Keratinocyte (primary cell): ENCODE results near the gene BCAP31. TPM values are rescaled to one million over a fixed set of nuclear protein-coding genes. Genes with fewer than 3 reads are reported as not detected.

Source experiments
- DNase-seq: peaks from one replicate; pipeline ENCODE4 v3.0.0-alpha.2; 2011; ENCODE audit warnings: low read depth, missing footprints, low spot score
- FAIRE-seq: peaks from 2 replicates; lab custom pipeline; 2011; peaks lifted over from hg19 to GRCh38; lab: Jason Lieb, UNC
- H2AFZ ChIP-seq: 2 replicates; pipeline ENCODE4 v1.6.0; 2012; ENCODE audit warnings: low read length, control low read depth, inconsistent platforms; ENCODE audit not compliant: control insufficient read depth
- H3K27ac ChIP-seq: 2 replicates; pipeline ENCODE4 v1.5.1; 2011; ENCODE audit warnings: low read length; ENCODE audit not compliant: control insufficient read depth, insufficient read depth
- H3K27me3 ChIP-seq: 3 replicates; pipeline ENCODE4 v1.6.0; 2011; ENCODE audit warnings: low read length; ENCODE audit not compliant: control insufficient read depth, insufficient read depth; ENCODE audit errors: extremely low read depth
- H3K36me3 ChIP-seq, 2 experiments: 2 replicates in 1 of 2; 3 replicates in 1 of 2; pipeline ENCODE4 v1.5.1; 2011; ENCODE audit warnings: low read length in 2 of 2, mild to moderate bottlenecking in 1 of 2; ENCODE audit not compliant: control insufficient read depth in 2 of 2, insufficient read depth in 2 of 2; ENCODE audit errors: extremely low read depth in 1 of 2
- H3K4me1 ChIP-seq: 3 replicates; pipeline ENCODE4 v1.5.1; 2011; ENCODE audit warnings: low read length; ENCODE audit not compliant: control insufficient read depth, insufficient read depth; ENCODE audit errors: extremely low read depth
- H3K4me2 ChIP-seq: 3 replicates; pipeline ENCODE4 v1.6.0; 2011; ENCODE audit warnings: low read depth, low read length; ENCODE audit not compliant: control insufficient read depth, insufficient read depth; ENCODE audit errors: extremely low read depth
- H3K4me3 ChIP-seq, 3 experiments: fragments of 200-600 bp in 1 of 3; sonication (generic) in 1 of 3; 2 replicates in 2 of 3; 3 replicates in 1 of 3; pipeline ENCODE4 v1.5.1; 2011 to 2016; ENCODE audit warnings: low read length in 3 of 3, mild to moderate bottlenecking in 3 of 3, control low read depth in 2 of 3, inconsistent platforms in 1 of 3, low read depth in 1 of 3, mixed read lengths in 1 of 3, mixed run types in 1 of 3, moderate library complexity in 1 of 3; ENCODE audit not compliant: control insufficient read depth in 2 of 3, insufficient read depth in 2 of 3; ENCODE audit errors: extremely low read depth in 1 of 3
- H3K79me2 ChIP-seq: 2 replicates; pipeline ENCODE4 v1.6.0; 2012; ENCODE audit warnings: low read length; ENCODE audit not compliant: control insufficient read depth, insufficient read depth
- H3K9ac ChIP-seq: 3 replicates; pipeline ENCODE4 v1.6.0; 2011; ENCODE audit warnings: low read length; ENCODE audit not compliant: control insufficient read depth, insufficient read depth; ENCODE audit errors: extremely low read depth
- H3K9me1 ChIP-seq: 3 replicates; pipeline ENCODE4 v1.6.0; 2011; ENCODE audit warnings: low read length; ENCODE audit not compliant: control insufficient read depth, insufficient read depth; ENCODE audit errors: extremely low read depth
- H3K9me3 ChIP-seq: 2 replicates; pipeline ENCODE4 v1.5.1; 2012; ENCODE audit warnings: low read depth, low read length; ENCODE audit not compliant: control insufficient read depth
- H4K20me1 ChIP-seq: 3 replicates; pipeline ENCODE4 v1.6.0; 2011; ENCODE audit warnings: low read length; ENCODE audit not compliant: control insufficient read depth, insufficient read depth; ENCODE audit errors: extremely low read depth
- EZH2 ChIP-seq: IDR thresholded peaks from one replicate; pipeline ENCODE4 v1.6.1; 2012; ENCODE audit warnings: inconsistent platforms, mild to moderate bottlenecking, low read length, moderate library complexity
- dilution Hi-C: fragments of 300-500 bp; cut with MboI; formaldehyde crosslinking; loops from one replicate; pipeline ENCODE4 v1.7.0; 2020; ENCODE audit warnings: low sequenced_read_pairs; ENCODE audit not compliant: extremely low pct_ligation_motif_present
- polyA minus RNA-seq, 3 experiments: library from RNA; depleted of rRNA, polyadenylated mRNA; stranded (reverse); fragments of >200 nt; gene quantifications; 1 replicate in 1 of 3; 2 replicates in 1 of 3; 3 replicates in 1 of 3; pipeline ENCODE4 v1.2.3, GENCODE V29; 2011
- polyA plus RNA-seq, 5 experiments: library from polyadenylated mRNA; depleted of rRNA in 3 of 5; stranded (reverse) in 3 of 5; stranded (forward) in 1 of 5; unstranded in 1 of 5; fragments of >200 nt; gene quantifications; 1 replicate in 1 of 5; 2 replicates in 3 of 5; 3 replicates in 1 of 5; pipeline versions ENCODE4 v1.2.1 to v1.2.3, GENCODE V29; 2011 to 2012; ENCODE audit warnings: missing spikeins in 2 of 5, low read depth in 1 of 5, low replicate concordance in 1 of 5
- TF ChIP-seq, protein P1 (sequence below), 3 experiments: IDR thresholded peaks in 1 of 3; conservative IDR thresholded peaks in 1 of 3; optimal IDR thresholded peaks in 1 of 3; 2 replicates in 2 of 3; 3 replicates in 1 of 3; pipeline versions ENCODE3 to v1.5.1; 2011; ENCODE audit warnings: low read length in 3 of 3, mild to moderate bottlenecking in 3 of 3, moderate library complexity in 2 of 3, control low read depth in 1 of 3, inconsistent platforms in 1 of 3; ENCODE audit not compliant: insufficient read depth in 2 of 3; ENCODE audit errors: extremely low read depth in 1 of 3

Gene BCAP31
- polyA plus RNA-seq (260 to 267 TPM (median 262 TPM) in 3 replicates), polyA minus RNA-seq (247 to 367 TPM (median 298 TPM) in 3 replicates)
- 151 TPM for polyA plus RNA-seq (2011; ENCODE audit: low read depth)
- 238 and 264 TPM in 2 replicates for polyA plus RNA-seq (2011; cell fraction: cytosol; rRNA removed)
- 373 and 377 TPM in 2 replicates for polyA plus RNA-seq (2011; cell fraction: nucleus; rRNA removed)
- polyA plus RNA-seq (2012; ENCODE audit: low replicate concordance), result 285 and 352 TPM in 2 replicates
- polyA minus RNA-seq (2011; cell fraction: cytosol; rRNA and poly(A)+ RNA removed), result 181 TPM
- polyA minus RNA-seq (2011; cell fraction: nucleus; rRNA and poly(A)+ RNA removed), result 111 and 169 TPM in 2 replicates

DNA sequence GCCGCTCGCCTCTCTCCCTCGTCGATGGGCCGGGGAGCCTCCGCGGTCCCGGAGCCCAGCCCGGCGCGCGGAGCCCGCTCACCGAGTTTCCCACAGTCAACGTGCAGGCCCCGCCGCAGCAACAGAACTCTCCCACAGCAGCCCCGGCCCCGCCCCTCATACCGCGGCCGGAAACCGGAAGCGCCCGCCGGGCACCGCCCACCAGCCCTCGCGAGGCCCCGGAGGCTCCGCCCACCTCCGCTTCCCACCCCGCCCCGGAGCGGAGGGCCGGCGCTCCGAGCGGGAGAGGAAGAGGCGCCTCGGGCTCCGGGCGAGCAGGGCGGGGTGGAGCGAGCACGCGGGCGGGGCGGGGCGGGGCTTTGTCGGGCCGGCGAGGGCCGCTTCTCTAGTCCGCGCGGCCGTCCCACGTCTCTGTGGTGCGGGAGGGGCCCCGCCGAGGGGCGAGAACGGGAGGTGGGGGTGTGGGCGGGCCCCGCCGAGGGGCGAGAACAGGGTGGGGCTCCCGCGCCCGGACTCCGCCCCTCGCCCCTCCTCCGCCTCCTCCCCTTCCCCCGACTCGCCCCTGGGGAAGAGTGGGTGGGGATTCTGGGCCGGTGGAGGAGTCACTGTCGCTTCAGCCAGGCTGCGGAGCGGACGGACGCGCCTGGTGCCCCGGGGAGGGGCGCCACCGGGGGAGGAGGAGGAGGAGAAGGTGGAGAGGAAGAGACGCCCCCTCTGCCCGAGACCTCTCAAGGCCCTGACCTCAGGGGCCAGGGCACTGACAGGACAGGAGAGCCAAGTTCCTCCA lies at the start of gene BCAP31, which contains the start of gene ABCD1:
TSS of gene BCAP31 (minus strand) at position 136 of the 787 bp plus-strand sequence. CDS start 1,143 bp downstream, outside the sequence.
TSS of gene ABCD1 (plus strand) at position 605 of the 787 bp plus-strand sequence. CDS start 411 bp downstream, outside the sequence.
- Histone ChIP-seq H3K79me2 (peaks cover 23% of the 10 kb centered on the region), H2AFZ (no peak within 1 kb of the TSS), H3K9me1 (no peaks in the 10 kb centered on the region), H3K9me3 (no peaks in the 10 kb centered on the region), H3K9ac (peak within 1 kb of the TSS; percentile 78), H3K27me3 (no peaks in the 10 kb centered on the region), H4K20me1 (peaks cover 2% of the 10 kb centered on the region), H3K4me3 (peak within 1 kb of the TSS; percentile 63 to 83 (median 72)), H3K36me3 (peaks cover 1 to 6% of the 10 kb centered on the region in 2 experiments), H3K4me2 (peak within 1 kb of the TSS; percentile 86), H3K27ac (peak within 1 kb of the TSS; percentile 82), H3K4me1 (peaks cover 34% of the 10 kb centered on the region)
- FAIRE-seq (no peak), DNase-seq (no peak)
- dilution Hi-C loops, result no loop called here
- no peak for TF ChIP-seq EZH2
- TF ChIP-seq, protein P1, sequence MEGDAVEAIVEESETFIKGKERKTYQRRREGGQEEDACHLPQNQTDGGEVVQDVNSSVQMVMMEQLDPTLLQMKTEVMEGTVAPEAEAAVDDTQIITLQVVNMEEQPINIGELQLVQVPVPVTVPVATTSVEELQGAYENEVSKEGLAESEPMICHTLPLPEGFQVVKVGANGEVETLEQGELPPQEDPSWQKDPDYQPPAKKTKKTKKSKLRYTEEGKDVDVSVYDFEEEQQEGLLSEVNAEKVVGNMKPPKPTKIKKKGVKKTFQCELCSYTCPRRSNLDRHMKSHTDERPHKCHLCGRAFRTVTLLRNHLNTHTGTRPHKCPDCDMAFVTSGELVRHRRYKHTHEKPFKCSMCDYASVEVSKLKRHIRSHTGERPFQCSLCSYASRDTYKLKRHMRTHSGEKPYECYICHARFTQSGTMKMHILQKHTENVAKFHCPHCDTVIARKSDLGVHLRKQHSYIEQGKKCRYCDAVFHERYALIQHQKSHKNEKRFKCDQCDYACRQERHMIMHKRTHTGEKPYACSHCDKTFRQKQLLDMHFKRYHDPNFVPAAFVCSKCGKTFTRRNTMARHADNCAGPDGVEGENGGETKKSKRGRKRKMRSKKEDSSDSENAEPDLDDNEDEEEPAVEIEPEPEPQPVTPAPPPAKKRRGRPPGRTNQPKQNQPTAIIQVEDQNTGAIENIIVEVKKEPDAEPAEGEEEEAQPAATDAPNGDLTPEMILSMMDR (optimal IDR thresholded peaks at IDR 0.05 in 1 of 3, IDR thresholded peaks at IDR 0.05 in 1 of 3, conservative IDR thresholded peaks at IDR 0.05 in 1 of 3; ENCODE audit: extremely low read depth in 1 of 3, insufficient read depth in 2 of 3, low read length in 3 of 3), result no peak

DNA sequence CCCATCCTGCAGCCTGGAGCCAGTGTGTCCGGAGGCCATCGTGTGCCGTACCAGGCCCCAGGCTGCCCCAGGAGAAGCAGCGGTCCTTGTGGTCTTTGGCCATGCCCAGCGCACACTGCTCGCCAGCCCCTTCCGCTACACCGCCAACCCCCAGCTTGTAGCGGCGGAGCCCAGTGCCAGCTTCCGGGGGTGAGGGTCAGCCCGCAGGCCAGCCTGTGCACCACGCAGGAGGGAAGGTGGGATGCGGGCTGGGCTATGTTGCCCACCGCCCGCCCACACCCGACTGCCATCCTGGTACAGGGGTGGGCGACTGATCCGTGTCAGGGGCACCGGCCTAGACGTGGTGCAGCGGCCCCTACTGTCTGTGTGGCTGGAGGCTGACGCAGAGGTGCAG lies 49.0 kb upstream of the BCAP31 start:
- Histone ChIP-seq H3K79me2 (no peaks in the 10 kb centered on the region), H3K9me1 (no peaks in the 10 kb centered on the region), H4K20me1 (no peaks in the 10 kb centered on the region), H3K9ac (no peak overlapping the region), H3K36me3 (peaks cover 0 to 6% of the 10 kb centered on the region in 2 experiments), H2AFZ (no peak overlapping the region), H3K27me3 (no peaks in the 10 kb centered on the region), H3K4me1 (peaks cover under 1% of the 10 kb centered on the region), H3K27ac (no peak overlapping the region), H3K4me2 (no peak overlapping the region), H3K9me3 (peaks cover 4% of the 10 kb centered on the region), H3K4me3 (no peak overlapping the region)
- TF ChIP-seq, protein P1 (optimal IDR thresholded peaks at IDR 0.05 in 1 of 3, IDR thresholded peaks at IDR 0.05 in 1 of 3, conservative IDR thresholded peaks at IDR 0.05 in 1 of 3; ENCODE audit: extremely low read depth in 1 of 3, insufficient read depth in 2 of 3, low read length in 3 of 3), result no peak
- TF ChIP-seq EZH2, result no peak
- DNase-seq (no peak), FAIRE-seq (no peak)
- dilution Hi-C loops, result no loop called here
